Measurements from ENCODE around the gene CCDC85C.

Gene CCDC85C

GRCh38 chr14:99600232-99600888 lies 3.6 kb downstream of the CCDC85C start:
- no peak overlapping the region for H3K4me3 ChIP-seq (replicated peaks in 1 of 2; ENCODE audit: low read depth in 2 of 2, low read length in 2 of 2)
- TF ChIP-seq, protein P1, sequence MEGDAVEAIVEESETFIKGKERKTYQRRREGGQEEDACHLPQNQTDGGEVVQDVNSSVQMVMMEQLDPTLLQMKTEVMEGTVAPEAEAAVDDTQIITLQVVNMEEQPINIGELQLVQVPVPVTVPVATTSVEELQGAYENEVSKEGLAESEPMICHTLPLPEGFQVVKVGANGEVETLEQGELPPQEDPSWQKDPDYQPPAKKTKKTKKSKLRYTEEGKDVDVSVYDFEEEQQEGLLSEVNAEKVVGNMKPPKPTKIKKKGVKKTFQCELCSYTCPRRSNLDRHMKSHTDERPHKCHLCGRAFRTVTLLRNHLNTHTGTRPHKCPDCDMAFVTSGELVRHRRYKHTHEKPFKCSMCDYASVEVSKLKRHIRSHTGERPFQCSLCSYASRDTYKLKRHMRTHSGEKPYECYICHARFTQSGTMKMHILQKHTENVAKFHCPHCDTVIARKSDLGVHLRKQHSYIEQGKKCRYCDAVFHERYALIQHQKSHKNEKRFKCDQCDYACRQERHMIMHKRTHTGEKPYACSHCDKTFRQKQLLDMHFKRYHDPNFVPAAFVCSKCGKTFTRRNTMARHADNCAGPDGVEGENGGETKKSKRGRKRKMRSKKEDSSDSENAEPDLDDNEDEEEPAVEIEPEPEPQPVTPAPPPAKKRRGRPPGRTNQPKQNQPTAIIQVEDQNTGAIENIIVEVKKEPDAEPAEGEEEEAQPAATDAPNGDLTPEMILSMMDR (IDR thresholded peaks at IDR 0.05; ENCODE audit: low read depth, low read length): no peak
- no peak for DNase-seq (ENCODE audit: low read depth in 2 of 2)

GRCh38 chr14:99599393-99599792 lies 4.6 kb downstream of the CCDC85C start:
- H3K4me3 ChIP-seq (replicated peaks in 1 of 2; ENCODE audit: low read depth in 2 of 2, low read length in 2 of 2): no peak overlapping the region
- TF ChIP-seq, protein P1 (IDR thresholded peaks at IDR 0.05; ENCODE audit: low read depth, low read length): no peak
- DNase-seq (ENCODE audit: low read depth in 2 of 2): no peak

- DNase-seq (ENCODE audit: low read depth in 2 of 2): no peak
- no peak overlapping the region for H3K4me3 ChIP-seq (replicated peaks in 1 of 2; ENCODE audit: low read depth in 2 of 2, low read length in 2 of 2)
- TF ChIP-seq, protein P1 (IDR thresholded peaks at IDR 0.05; ENCODE audit: low read depth, low read length): no peak
These were observed 5.2 kb downstream of the CCDC85C start for GRCh38 chr14:99598774-99599173.

- DNase-seq (ENCODE audit: low read depth in 2 of 2): no peak
- no peak overlapping the region for H3K4me3 ChIP-seq (replicated peaks in 1 of 2; ENCODE audit: low read depth in 2 of 2, low read length in 2 of 2)
- TF ChIP-seq, protein P1 (IDR thresholded peaks at IDR 0.05; ENCODE audit: low read depth, low read length): no peak
These were observed 6.0 kb downstream of the CCDC85C start for GRCh38 chr14:99597911-99598600.

GRCh38 chr14:99596772-99597171 lies 7.2 kb downstream of the CCDC85C start:
- no peak for DNase-seq (ENCODE audit: low read depth in 2 of 2)
- TF ChIP-seq, protein P1 (IDR thresholded peaks at IDR 0.05; ENCODE audit: low read depth, low read length): no peak
- H3K4me3 ChIP-seq (replicated peaks in 1 of 2; ENCODE audit: low read depth in 2 of 2, low read length in 2 of 2): no peak overlapping the region

DNA sequence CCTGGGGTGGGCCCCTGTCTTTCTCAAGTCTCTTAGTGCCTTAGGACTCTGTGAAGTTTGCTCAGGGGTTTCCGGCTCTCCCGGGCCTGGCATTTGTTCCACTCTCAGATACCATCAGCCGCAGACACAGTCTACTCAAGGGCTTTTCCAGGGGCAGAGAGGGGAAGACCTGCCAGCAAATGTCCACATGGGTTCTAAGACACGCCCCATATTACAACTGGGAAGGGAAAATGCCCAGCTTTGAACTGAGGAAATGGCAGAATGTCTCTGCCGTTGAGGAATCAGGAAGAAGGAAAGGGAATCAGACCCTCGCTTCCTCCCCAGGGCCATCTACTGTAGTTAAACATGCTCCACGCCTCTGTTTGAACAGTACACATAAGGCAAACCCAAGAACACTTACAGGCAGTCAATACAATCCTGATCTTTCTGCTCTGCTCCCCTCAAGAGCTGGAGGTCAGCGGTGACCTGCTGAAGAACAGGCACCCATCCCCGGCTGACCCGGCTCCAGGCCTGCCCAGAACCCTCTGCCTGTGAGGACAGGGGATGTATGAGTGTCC lies 7.9 kb downstream of the CCDC85C start:
- DNase-seq (ENCODE audit: low read depth in 2 of 2): peak in 1 of 2 donors; percentile 52
- TF ChIP-seq, protein P1 (IDR thresholded peaks at IDR 0.05; ENCODE audit: low read depth, low read length): no peak
- no peak overlapping the region for H3K4me3 ChIP-seq (replicated peaks in 1 of 2; ENCODE audit: low read depth in 2 of 2, low read length in 2 of 2)

All from cardiac fibroblast (primary cell).